Gastroesophageal sphincter (tissue), 3 donors: ENCODE measurements around the gene GAS2.

Source experiments
- POLR2A ChIP-seq, 2 donors: fragments of 450-650 bp; IDR thresholded peaks; one replicate each; pipeline ENCODE4 v1.6.1; 2017; ENCODE audit warnings: antibody characterized with exemption in 2 of 2, mild to moderate bottlenecking in 2 of 2, moderate library complexity in 1 of 2
- POLR2AphosphoS5 ChIP-seq: sonication (generic); formaldehyde crosslinking; IDR thresholded peaks from one replicate; pipeline ENCODE4 v1.6.1; 2017; ENCODE audit warnings: antibody characterized with exemption
- TF ChIP-seq, protein P1 (sequence below), 4 experiments: fragments of 200-600 bp in 2 of 4; fragments of 450-650 bp in 2 of 4; sonication (generic) in 1 of 4; IDR thresholded peaks; one replicate each; pipeline ENCODE4 v1.5.1; 2017 to 2019; ENCODE audit warnings: antibody characterized with exemption in 4 of 4, mild to moderate bottlenecking in 2 of 4, moderate library complexity in 2 of 4

DNA sequence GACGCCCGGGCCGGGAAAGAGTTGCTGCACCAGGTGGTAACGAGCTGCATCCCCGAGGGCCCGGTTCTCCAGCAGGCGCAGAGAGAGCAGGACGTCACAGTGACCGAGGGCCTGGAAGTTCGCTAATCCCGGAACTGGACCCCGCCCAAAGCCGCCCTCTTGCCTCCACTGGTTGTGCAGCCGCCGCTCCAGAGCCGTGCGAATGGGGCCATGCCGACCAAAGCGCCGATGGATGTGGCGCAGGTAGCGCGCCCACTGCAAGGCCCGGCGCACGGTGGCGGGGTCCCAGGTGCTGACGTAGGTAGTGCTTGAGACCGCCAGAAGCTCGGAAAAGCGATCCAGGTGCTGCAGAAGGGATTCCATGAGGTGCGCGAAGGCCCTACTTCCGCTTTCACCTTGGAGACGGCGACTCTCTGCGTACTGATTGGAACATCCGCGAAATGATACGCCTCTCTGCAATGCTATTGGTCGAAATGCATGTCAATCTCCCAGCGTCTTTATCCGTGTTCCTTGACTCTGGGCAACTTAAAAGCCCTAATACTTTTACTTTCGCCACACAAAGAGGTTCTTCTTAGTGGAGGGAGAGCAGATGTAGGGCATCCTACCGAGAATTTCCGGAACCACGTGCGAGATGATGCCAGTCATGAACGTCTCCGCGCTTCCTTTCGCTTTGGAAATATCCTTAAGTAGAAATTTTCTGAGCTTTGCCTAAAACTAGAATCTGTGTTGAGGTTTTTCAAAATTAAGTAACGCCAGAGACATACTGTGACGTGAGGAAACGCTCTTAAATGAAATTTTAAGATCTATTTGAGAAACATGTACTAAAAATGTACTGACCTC is 40.7 kb upstream of the GAS2 start, which contains the start of gene FANCF:
- TF ChIP-seq, protein P1, sequence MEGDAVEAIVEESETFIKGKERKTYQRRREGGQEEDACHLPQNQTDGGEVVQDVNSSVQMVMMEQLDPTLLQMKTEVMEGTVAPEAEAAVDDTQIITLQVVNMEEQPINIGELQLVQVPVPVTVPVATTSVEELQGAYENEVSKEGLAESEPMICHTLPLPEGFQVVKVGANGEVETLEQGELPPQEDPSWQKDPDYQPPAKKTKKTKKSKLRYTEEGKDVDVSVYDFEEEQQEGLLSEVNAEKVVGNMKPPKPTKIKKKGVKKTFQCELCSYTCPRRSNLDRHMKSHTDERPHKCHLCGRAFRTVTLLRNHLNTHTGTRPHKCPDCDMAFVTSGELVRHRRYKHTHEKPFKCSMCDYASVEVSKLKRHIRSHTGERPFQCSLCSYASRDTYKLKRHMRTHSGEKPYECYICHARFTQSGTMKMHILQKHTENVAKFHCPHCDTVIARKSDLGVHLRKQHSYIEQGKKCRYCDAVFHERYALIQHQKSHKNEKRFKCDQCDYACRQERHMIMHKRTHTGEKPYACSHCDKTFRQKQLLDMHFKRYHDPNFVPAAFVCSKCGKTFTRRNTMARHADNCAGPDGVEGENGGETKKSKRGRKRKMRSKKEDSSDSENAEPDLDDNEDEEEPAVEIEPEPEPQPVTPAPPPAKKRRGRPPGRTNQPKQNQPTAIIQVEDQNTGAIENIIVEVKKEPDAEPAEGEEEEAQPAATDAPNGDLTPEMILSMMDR (IDR thresholded peaks at IDR 0.05) = no peak
- TF ChIP-seq POLR2A (IDR thresholded peaks at IDR 0.05) (peak in 1 of 2 donors; percentile 7), POLR2AphosphoS5 (peak; percentile 72)
